Measurements from ENCODE around the gene NOL7.

- TF ChIP-seq REST (IDR thresholded peaks at IDR 0.05; ENCODE audit: unreplicated experiment) (no peak), EZH2 (IDR thresholded peaks at IDR 0.05; ENCODE audit: low read depth, unreplicated experiment) (no peak), POLR2AphosphoS5 (IDR thresholded peaks at IDR 0.05; ENCODE audit: low read depth) (no peak)
- TF ChIP-seq, protein P1, sequence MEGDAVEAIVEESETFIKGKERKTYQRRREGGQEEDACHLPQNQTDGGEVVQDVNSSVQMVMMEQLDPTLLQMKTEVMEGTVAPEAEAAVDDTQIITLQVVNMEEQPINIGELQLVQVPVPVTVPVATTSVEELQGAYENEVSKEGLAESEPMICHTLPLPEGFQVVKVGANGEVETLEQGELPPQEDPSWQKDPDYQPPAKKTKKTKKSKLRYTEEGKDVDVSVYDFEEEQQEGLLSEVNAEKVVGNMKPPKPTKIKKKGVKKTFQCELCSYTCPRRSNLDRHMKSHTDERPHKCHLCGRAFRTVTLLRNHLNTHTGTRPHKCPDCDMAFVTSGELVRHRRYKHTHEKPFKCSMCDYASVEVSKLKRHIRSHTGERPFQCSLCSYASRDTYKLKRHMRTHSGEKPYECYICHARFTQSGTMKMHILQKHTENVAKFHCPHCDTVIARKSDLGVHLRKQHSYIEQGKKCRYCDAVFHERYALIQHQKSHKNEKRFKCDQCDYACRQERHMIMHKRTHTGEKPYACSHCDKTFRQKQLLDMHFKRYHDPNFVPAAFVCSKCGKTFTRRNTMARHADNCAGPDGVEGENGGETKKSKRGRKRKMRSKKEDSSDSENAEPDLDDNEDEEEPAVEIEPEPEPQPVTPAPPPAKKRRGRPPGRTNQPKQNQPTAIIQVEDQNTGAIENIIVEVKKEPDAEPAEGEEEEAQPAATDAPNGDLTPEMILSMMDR (conservative IDR thresholded peaks at IDR 0.05; ENCODE audit: low read depth in 2 of 2): no peak
Measured at GRCh38 chr6:13572240-13572639, 42.9 kb upstream of the NOL7 start.
